ENCODE data around the gene TBC1D22A. TPM values are rescaled to one million over a fixed set of nuclear protein-coding genes. Genes with fewer than 3 reads are reported as not detected.

TBC1D22A gene
- total and polyA plus RNA-seq, 9 of the 15 experiments (the other 6 are each of a cell fraction or from before 2014, with no cell fraction given) = 0.20 to 11.5 (median 5.2) TPM

DNA sequence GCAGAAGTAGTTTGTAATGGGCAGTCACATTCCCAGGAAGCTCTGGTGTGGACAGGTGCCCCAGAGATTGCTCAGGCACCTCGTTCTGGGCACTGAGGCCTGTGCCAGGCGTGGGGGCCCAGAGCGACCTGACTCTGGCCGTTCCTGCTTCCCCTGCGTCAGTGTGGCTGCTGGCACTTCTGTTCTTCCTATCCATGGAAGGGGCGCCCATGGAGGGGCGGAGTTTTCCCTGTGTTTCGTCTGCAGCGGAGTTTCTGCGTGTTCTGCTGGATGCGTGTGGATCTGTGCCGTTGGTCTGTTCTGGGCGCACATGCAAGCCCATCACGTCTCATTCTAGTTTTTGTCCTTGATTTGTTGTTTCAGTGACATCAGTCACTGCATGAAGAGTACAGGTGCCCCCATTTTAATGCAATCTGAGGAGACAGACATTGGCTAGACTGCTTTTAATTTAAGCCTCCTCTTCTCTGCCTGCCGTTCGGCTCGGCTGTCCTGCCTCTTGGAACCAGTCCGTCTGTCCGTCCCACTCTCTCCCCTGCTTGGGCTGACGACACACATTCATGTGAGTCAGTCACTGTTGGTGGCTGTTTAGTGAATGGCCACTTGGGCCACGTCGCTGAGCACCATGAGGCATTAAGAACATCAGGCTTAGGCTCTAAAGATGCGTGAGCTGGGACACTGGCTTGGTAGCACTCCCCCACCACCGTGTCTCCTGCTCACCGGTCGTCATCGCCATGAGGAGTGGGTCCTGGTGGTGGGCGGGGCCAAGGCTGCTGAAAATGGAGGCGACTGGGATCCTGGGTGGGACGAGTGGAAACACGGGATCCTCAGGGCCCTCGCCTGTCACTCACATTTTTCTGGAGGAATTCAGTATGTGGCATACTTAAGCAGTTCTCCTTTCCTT is 255.8 kb downstream of the TBC1D22A start:
- ChIA-PET CTCF (ENCODE audit: low intra/inter-chr PET ratio) (no interaction called here), POLR2A (no interaction called here)
- Histone ChIP-seq H3K9ac (ENCODE audit: insufficient read depth in 1 of 2, low read depth in 2 of 2, low read length in 2 of 2) (no peak overlapping the region), H3K9me3 (replicated peaks; ENCODE audit: control insufficient read depth, insufficient read depth, low read depth, low read length) (no peaks in the 10 kb centered on the region), H3K79me2 (ENCODE audit: control insufficient read depth, insufficient read depth, low read length) (no peaks in the 10 kb centered on the region), H4K20me1 (replicated peaks; ENCODE audit: control insufficient read depth, insufficient read depth, low read length) (no peaks in the 10 kb centered on the region), H2AFZ (ENCODE audit: low read depth, low read length) (no peak overlapping the region), H3K4me1 (replicated peaks in 1 of 2; ENCODE audit: control insufficient read depth in 2 of 2, insufficient read depth in 2 of 2, low read length in 2 of 2) (no peaks in the 10 kb centered on the region), H3K36me3 (ENCODE audit: control insufficient read depth, insufficient read depth, low read length) (no peaks in the 10 kb centered on the region), H3K27ac (ENCODE audit: extremely low read depth, low read depth, low read length) (no peak overlapping the region), H3K9me1 (ENCODE audit: control insufficient read depth, insufficient read depth, low read length) (no peaks in the 10 kb centered on the region), H3K4me3 (no peak overlapping the region), H3K27me3 (ENCODE audit: control insufficient read depth in 2 of 2, insufficient read depth in 2 of 2, low read length in 2 of 2) (no peaks in the 10 kb centered on the region), H3K4me2 (ENCODE audit: insufficient read depth, low read length) (no peak overlapping the region)
- 80% methylated on average over 19 of the region's 32 CpGs for WGBS (ENCODE audit: insufficient coverage, low coverage, missing lambda C conversion rate)
- TF ChIP-seq, protein P1, sequence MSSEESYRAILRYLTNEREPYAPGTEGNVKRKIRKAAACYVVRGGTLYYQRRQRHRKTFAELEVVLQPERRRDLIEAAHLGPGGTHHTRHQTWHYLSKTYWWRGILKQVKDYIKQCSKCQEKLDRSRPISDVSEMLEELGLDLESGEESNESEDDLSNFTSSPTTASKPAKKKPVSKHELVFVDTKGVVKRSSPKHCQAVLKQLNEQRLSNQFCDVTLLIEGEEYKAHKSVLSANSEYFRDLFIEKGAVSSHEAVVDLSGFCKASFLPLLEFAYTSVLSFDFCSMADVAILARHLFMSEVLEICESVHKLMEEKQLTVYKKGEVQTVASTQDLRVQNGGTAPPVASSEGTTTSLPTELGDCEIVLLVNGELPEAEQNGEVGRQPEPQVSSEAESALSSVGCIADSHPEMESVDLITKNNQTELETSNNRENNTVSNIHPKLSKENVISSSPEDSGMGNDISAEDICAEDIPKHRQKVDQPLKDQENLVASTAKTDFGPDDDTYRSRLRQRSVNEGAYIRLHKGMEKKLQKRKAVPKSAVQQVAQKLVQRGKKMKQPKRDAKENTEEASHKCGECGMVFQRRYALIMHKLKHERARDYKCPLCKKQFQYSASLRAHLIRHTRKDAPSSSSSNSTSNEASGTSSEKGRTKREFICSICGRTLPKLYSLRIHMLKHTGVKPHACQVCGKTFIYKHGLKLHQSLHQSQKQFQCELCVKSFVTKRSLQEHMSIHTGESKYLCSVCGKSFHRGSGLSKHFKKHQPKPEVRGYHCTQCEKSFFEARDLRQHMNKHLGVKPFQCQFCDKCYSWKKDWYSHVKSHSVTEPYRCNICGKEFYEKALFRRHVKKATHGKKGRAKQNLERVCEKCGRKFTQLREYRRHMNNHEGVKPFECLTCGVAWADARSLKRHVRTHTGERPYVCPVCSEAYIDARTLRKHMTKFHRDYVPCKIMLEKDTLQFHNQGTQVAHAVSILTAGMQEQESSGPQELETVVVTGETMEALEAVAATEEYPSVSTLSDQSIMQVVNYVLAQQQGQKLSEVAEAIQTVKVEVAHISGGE (CRISPR knock-in tag; IDR thresholded peaks at IDR 0.05) = no peak
- TF ChIP-seq, protein P2, sequence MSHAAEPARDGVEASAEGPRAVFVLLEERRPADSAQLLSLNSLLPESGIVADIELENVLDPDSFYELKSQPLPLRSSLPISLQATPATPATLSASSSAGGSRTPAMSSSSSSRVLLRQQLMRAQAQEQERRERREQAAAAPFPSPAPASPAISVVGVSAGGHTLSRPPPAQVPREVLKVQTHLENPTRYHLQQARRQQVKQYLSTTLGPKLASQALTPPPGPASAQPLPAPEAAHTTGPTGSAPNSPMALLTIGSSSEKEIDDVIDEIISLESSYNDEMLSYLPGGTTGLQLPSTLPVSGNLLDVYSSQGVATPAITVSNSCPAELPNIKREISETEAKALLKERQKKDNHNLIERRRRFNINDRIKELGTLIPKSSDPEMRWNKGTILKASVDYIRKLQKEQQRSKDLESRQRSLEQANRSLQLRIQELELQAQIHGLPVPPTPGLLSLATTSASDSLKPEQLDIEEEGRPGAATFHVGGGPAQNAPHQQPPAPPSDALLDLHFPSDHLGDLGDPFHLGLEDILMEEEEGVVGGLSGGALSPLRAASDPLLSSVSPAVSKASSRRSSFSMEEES (CRISPR knock-in tag; IDR thresholded peaks at IDR 0.05) = no peak
- TF ChIP-seq, protein P3, sequence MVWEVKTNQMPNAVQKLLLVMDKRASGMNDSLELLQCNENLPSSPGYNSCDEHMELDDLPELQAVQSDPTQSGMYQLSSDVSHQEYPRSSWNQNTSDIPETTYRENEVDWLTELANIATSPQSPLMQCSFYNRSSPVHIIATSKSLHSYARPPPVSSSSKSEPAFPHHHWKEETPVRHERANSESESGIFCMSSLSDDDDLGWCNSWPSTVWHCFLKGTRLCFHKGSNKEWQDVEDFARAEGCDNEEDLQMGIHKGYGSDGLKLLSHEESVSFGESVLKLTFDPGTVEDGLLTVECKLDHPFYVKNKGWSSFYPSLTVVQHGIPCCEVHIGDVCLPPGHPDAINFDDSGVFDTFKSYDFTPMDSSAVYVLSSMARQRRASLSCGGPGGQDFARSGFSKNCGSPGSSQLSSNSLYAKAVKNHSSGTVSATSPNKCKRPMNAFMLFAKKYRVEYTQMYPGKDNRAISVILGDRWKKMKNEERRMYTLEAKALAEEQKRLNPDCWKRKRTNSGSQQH (CRISPR knock-in tag; IDR thresholded peaks at IDR 0.05) = no peak
- TF ChIP-seq, protein P4, sequence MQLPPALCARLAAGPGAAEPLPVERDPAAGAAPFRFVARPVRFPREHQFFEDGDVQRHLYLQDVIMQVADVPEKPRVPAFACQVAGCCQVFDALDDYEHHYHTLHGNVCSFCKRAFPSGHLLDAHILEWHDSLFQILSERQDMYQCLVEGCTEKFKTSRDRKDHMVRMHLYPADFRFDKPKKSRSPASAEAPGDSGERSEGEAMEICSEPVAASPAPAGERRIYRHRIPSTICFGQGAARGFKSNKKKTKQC (CRISPR knock-in tag; IDR thresholded peaks at IDR 0.05) = no peak
- TF ChIP-seq ZNF444 (CRISPR knock-in tag; IDR thresholded peaks at IDR 0.05) (no peak), KAT7 (CRISPR knock-in tag; IDR thresholded peaks at IDR 0.05; ENCODE audit: borderline replicate concordance) (no peak), RBM17 (IDR thresholded peaks at IDR 0.05; ENCODE audit: borderline replicate concordance, low read depth, low read length) (no peak), POU5F1 (IDR thresholded peaks at IDR 0.05; ENCODE audit: borderline replicate concordance, low read depth, low read length, partially characterized antibody) (no peak), FIP1L1 (IDR thresholded peaks at IDR 0.05; ENCODE audit: low read depth, low read length, poor library complexity, severe bottlenecking) (no peak), ZNF354B (CRISPR knock-in tag; IDR thresholded peaks at IDR 0.05) (no peak)
- ATAC-seq (no peak), FAIRE-seq (no peak), DNase-seq (ENCODE audit: extremely low read depth in 1 of 4, low spot score in 3 of 4) (no peak)
- no TSS peak for BruUV-seq (replicated peaks)
- in situ Hi-C loops (cut with MboI) = no loop called here
- intact Hi-C loops (cut with micrococcal nuclease) = no loop called here

All from K562 (cell line).